ENCODE results near the gene TSNAX. TPM values are rescaled to one million over a fixed set of nuclear protein-coding genes. Genes with fewer than 3 reads are reported as not detected.
A peak's percentile ranks its signal among the peaks of the same experiment; 100 is the strongest.

Gene TSNAX
- total and polyA plus RNA-seq, 9 of the 15 experiments (the other 6 are each of a cell fraction or from before 2014, with no cell fraction given): 33.8 to 102 (median 61.2) TPM

GRCh38 chr1:231485029-231485784, 43.3 kb upstream of the TSNAX start (continued):
- no peak for TF ChIP-seq TCF3 (CRISPR knock-in tag; IDR thresholded peaks at IDR 0.05)
- TF ChIP-seq, protein P1, sequence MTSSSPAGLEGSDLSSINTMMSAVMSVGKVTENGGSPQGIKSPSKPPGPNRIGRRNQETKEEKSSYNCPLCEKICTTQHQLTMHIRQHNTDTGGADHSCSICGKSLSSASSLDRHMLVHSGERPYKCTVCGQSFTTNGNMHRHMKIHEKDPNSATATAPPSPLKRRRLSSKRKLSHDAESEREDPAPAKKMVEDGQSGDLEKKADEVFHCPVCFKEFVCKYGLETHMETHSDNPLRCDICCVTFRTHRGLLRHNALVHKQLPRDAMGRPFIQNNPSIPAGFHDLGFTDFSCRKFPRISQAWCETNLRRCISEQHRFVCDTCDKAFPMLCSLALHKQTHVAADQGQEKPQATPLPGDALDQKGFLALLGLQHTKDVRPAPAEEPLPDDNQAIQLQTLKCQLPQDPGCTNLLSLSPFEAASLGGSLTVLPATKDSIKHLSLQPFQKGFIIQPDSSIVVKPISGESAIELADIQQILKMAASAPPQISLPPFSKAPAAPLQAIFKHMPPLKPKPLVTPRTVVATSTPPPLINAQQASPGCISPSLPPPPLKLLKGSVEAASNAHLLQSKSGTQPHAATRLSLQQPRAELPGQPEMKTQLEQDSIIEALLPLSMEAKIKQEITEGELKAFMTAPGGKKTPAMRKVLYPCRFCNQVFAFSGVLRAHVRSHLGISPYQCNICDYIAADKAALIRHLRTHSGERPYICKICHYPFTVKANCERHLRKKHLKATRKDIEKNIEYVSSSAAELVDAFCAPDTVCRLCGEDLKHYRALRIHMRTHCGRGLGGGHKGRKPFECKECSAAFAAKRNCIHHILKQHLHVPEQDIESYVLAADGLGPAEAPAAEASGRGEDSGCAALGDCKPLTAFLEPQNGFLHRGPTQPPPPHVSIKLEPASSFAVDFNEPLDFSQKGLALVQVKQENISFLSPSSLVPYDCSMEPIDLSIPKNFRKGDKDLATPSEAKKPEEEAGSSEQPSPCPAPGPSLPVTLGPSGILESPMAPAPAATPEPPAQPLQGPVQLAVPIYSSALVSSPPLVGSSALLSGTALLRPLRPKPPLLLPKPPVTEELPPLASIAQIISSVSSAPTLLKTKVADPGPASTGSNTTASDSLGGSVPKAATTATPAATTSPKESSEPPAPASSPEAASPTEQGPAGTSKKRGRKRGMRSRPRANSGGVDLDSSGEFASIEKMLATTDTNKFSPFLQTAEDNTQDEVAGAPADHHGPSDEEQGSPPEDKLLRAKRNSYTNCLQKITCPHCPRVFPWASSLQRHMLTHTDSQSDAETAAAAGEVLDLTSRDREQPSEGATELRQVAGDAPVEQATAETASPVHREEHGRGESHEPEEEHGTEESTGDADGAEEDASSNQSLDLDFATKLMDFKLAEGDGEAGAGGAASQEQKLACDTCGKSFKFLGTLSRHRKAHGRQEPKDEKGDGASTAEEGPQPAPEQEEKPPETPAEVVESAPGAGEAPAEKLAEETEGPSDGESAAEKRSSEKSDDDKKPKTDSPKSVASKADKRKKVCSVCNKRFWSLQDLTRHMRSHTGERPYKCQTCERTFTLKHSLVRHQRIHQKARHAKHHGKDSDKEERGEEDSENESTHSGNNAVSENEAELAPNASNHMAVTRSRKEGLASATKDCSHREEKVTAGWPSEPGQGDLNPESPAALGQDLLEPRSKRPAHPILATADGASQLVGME (CRISPR knock-in tag; IDR thresholded peaks at IDR 0.05): no peak

- BruUV-seq (replicated peaks): no TSS peak
- WGBS (ENCODE audit: insufficient coverage, low coverage, missing lambda C conversion rate): 7% methylated on average over 1 of the region's 1 CpG
- H2AFZ ChIP-seq (ENCODE audit: low read depth, low read length): no peak overlapping the region; the same call in 1 of the 2 replicates
- no peaks in the 10 kb centered on the region for H3K4me1 ChIP-seq (replicated peaks in 1 of 2; ENCODE audit: control insufficient read depth in 2 of 2, insufficient read depth in 2 of 2, low read length in 2 of 2)
- DNase-seq (ENCODE audit: extremely low read depth in 1 of 4, low spot score in 3 of 4): no peak
- peak; percentile 49; the same call in 2 of the 3 replicates for ATAC-seq
- no peaks in the 10 kb centered on the region for H4K20me1 ChIP-seq (replicated peaks; ENCODE audit: control insufficient read depth, insufficient read depth, low read length)
- H3K79me2 ChIP-seq (ENCODE audit: control insufficient read depth, insufficient read depth, low read length): no peaks in the 10 kb centered on the region
- peaks cover 0 to 7% of the 10 kb centered on the region in 2 experiments; a peak in 3 of 5 replicates for H3K27me3 ChIP-seq (ENCODE audit: control insufficient read depth in 2 of 2, insufficient read depth in 2 of 2, low read length in 2 of 2)
- no peak overlapping the region for H3K4me2 ChIP-seq (ENCODE audit: insufficient read depth, low read length)
- FAIRE-seq: no peak
- TF ChIP-seq JUND (IDR thresholded peaks at IDR 0.05; ENCODE audit: borderline replicate concordance, low read depth, low read length) (0 out of 2 replicates have a peak, but pooled peaks have one; percentile 28), JUND (tag; IDR thresholded peaks at IDR 0.05; ENCODE audit: borderline replicate concordance, low read depth, low read length) (no peak; the same call in 2 of the 3 replicates), ZBTB11 (CRISPR knock-in tag; IDR thresholded peaks at IDR 0.05) (no peak)
- H3K4me3 ChIP-seq: no peak overlapping the region
- no peaks in the 10 kb centered on the region for H3K9me3 ChIP-seq (replicated peaks; ENCODE audit: control insufficient read depth, insufficient read depth, low read depth, low read length)
- in situ Hi-C loops (cut with MboI): no loop called here
- H3K27ac ChIP-seq (ENCODE audit: extremely low read depth, low read depth, low read length): no peak overlapping the region
- CTCF ChIA-PET (ENCODE audit: low intra/inter-chr PET ratio): no interaction called here
- H3K36me3 ChIP-seq (ENCODE audit: control insufficient read depth, insufficient read depth, low read length): no peaks in the 10 kb centered on the region
- H3K9me1 ChIP-seq (ENCODE audit: control insufficient read depth, insufficient read depth, low read length): no peaks in the 10 kb centered on the region
- POLR2A ChIA-PET: interaction anchor here (0.9 kb wide), 1 partner anchor 113 kb away, joined by 3 read pairs; no protein-coding TSS in a partner anchor
- intact Hi-C loops (cut with micrococcal nuclease): no loop called here
- no peak overlapping the region for H3K9ac ChIP-seq (ENCODE audit: insufficient read depth in 1 of 2, low read depth in 2 of 2, low read length in 2 of 2)
Observed at GRCh38 chr1:231487019-231487418, 41.5 kb upstream of the TSNAX start.
